HG03442 (cell line): ENCODE measurements around the gene TMEM178B.

Source experiments
- ATAC-seq: cut with Tn5 transposase; IDR thresholded peaks from one replicate; pipeline ENCODE4 v1.9.1; 2021; ENCODE audit warnings: mild to moderate bottlenecking, moderate library complexity; ENCODE audit not compliant: unreplicated experiment

The TMEM178B gene

DNA sequence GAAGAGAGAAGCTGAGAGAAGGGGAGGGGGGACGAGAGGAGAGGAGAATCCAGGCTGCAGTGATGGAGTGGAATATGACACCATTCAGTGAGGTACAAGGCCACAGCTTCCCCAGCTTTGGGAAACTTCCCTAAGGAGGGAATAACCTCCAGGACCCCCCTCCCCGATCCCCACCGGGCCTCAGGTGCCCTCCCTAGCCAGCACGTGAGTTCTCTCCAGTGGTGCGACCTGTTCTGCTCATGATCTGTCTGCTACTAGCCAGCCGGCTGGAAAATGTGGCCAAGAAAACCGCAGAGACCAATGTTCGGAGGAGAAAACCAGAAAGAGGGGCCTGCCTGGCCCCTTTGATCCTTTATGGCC lies 437.4 kb downstream of the TMEM178B start:
- ATAC-seq: no peak

DNA sequence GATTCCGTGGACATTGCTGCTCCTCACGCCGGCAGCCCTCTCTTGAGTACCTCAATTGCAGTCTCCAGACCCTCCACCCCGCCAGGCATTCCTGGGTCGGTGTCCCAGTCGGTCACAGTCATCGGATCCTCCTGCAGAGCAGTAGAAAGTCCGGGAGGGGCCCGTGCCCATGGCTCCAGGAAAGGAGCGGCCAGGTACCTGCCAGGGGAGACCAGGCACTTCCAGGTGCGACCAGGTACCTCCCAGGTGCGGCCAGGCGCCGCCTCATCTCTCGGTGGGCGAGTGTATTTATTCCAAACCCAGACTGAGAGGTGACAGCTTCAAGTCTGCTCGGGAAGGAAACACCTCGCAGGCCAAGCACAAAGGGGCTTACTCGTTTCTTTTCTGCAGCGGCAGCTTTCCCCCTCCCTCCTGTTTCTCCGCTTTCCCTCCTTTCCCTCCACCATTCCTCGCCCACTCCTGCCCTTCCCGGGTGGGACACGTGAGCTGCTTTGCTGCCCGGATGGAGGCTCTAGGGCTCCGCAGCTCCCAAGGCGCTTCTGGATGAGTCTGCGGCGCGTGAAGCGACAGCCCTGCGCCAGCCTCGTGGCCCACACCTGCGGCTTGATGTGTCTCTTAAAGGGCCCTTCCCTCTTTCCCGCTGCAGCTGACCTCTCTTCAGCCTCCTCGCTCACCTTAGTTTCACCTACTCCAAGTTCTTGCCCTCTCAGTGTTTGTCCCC lies 438.0 kb downstream of the TMEM178B start:
- ATAC-seq: no peak

DNA sequence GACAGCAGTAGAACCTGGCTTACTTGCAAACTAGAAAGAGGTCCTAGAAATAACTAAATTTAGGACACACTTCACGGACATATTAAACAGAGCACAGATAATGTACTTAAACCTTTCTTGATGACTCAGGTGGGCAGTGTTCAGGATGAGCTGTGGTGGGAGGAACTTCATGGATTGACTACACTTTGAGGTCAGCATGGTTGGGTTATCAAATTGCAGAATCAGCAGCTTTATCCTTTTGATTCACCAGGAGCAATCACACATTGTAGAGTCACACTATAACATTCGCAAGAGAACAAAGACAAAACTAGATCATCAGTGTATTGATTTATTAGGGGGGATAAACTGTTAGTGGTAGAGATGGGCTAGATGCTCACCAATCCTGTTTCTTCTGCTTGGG lies 438.7 kb downstream of the TMEM178B start:
- no peak for ATAC-seq

DNA sequence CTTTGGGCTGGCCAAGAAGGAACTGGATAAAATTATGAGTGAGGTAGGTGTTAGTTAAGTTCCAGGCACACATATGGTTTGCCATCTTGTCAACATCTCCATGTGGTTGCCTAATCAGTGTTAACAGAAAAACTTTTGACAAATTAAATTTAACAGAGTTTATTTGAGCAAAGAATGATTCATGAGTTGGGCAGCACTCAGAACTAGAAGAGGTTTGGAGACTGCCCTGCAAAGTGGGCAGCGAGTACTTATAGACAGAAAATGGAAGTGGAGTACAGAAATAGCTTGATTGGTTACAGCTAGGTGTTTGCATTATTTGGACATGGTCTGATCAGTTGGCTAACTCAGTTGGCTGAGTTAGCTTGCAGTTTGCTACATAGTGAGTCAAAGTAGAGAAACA lies 439.9 kb downstream of the TMEM178B start:
- ATAC-seq: no peak

DNA sequence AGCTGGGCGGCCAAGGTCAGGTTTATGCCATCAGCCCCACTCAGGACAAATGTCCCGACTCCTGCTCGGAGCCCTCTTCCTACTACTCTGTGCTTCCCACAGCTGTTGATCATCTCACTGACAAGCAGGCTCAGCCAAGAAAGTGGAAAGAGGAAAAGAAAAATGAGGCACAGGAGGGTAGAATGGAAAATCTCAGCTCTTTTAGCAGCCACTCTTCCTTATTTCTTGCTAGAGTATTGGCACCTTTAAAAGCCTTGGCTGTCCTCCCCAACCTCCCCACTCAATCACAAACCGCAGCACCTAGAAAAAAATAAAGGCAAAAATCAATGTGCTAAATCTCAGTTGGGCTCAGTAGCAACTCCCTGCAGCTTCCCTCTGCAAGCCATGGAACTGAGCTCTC lies 442.1 kb downstream of the TMEM178B start:
- ATAC-seq: no peak

DNA sequence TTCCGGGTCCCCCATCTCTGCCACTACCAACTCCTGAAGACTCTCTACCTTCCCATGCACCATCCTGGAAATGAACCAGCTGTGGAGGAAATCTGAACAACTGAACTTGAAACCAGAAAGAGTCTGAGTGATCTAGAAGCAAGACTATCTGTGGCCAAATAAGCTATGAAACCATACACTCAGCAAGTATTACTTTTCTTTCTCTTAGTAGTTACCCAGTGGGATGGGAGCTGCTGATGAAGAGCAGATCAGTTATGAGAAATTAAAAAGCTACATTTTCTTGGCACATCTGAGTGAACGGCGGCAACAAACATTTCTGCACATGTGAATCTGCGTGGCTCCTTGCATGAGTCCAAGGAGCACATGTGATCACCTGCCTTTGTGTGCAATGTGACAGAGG lies 445.8 kb downstream of the TMEM178B start:
- ATAC-seq: no peak

DNA sequence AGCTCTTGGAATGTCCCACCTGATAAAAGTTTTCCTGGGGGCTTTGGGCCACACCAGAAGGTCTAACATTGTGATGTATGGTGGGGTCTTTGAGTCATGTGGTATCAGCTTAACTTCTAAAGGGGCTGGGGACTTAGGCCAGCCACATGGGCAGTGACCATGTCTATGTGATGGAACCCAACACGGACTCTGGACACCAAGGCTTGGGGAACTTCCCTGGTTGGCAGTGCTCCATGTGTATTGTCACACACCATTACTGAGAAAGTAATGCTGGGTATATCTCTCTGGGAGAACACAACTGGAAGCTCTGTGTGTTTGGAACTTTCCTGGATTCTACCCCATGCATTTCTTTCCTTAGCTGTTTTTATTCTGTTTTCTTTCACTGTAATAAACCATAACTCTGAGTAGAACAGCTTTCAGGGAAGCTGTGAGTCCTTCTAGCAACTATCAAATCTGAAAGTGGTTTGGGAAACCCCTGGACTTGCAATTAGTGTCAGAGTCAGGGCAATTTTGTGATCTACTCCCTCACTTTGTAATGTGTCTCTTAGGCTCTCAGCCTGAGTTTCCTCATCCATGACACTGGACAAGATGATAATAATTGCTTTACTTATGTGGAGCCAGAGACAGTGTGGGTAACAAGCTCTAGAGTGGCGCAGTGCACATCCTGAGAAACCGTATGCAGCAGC lies 448.9 kb downstream of the TMEM178B start:
- no peak for ATAC-seq

DNA sequence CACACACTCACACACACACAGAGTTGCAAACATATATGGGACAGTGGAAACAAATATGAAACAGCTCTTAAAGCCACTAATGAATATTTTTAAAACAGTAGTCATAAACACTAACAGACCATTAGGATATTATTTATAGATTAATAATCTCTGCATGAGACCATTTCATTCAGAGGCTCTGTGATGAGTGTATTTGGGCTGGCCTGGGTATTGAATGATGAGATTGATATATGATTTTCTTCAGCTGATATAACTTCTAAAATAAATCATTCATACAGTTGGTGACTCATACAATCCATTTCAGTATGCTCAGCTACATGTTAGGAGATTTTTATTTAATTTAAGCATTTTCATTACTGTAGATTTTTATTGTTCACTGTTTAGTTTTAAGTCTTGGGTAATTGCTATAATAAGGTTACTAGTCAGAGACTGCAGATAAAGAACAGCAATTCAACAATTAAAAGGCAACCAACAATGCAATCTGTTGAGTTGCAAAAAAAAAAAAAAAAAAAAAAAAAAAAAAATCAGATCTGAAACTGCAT lies 452.2 kb downstream of the TMEM178B start:
- ATAC-seq: no peak

DNA sequence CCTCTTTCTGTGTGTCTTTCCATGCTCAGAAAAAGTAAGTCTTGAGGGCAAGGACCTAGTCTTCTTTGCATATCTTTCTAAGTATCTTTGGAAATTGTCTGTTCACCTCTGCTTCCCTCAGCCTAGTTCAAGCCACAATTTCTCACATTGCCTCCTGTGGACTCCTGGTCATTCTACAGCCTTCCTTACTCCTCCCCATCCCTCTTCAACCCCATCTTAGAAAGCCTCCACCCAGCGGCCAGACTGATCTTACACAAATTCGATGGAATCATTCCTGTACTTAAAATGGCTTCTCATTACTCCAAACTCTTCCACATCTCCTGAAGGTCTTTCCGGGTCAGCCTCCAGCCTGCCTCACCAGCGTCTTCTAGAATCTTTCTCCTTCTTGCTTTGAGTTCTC lies 453.2 kb downstream of the TMEM178B start:
- ATAC-seq: no peak

DNA sequence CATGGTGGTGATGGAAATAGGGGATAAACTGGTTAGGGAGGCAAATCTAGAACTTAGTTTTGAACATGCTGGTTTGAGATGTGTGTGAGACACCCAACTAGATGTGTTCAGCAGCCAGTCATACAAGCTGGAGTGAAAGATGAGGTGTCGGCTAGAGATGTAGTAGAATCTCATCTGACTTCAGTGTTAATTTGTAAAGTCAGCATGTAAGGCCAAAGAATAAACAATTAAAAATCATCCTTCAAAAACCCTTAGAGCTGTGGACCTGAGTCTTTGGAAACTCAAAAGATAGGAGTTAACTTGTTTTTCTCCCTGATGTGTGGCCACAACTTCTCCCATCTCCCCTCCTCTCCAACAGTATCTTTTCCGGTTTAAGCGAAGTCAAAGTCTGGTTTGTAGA lies 454.5 kb downstream of the TMEM178B start:
- no peak for ATAC-seq
